Measurements from ENCODE around the gene EXOC4.

DNA sequence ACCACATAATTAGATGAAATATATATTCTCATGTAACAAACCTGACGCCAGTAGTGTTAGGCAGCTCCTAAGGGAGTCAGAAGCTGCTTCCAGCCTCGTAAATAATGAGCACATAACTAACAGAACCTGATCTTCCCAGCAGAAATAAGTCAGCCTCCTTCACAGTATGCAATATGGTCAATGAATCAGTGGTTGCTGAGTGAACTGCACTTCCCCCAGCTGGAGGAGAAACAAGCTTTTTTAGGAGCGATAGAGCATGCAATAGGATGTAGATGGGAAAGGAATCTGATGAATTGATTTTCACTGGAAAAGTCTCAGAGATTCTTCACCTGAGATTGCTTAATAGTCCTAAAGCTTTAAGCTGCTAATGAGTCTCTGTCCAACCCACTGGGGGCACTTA is 537.1 kb downstream of the EXOC4 start:
- no peak for TF ChIP-seq EZH2 (conservative IDR thresholded peaks at IDR 0.05; ENCODE audit: low read depth, low read length)
- TF ChIP-seq POLR2A (IDR thresholded peaks at IDR 0.05; ENCODE audit: insufficient read depth in 1 of 2, low read depth in 2 of 2, low read length in 2 of 2), result no peak
- TF ChIP-seq ZNF367 (CRISPR knock-in tag; IDR thresholded peaks at IDR 0.05; ENCODE audit: borderline replicate concordance), result no peak
- TF ChIP-seq CREB1 (IDR thresholded peaks at IDR 0.05), result no peak
- TF ChIP-seq CREB1 (CRISPR knock-in tag; IDR thresholded peaks at IDR 0.05), result no peak
- TF ChIP-seq, protein P1, sequence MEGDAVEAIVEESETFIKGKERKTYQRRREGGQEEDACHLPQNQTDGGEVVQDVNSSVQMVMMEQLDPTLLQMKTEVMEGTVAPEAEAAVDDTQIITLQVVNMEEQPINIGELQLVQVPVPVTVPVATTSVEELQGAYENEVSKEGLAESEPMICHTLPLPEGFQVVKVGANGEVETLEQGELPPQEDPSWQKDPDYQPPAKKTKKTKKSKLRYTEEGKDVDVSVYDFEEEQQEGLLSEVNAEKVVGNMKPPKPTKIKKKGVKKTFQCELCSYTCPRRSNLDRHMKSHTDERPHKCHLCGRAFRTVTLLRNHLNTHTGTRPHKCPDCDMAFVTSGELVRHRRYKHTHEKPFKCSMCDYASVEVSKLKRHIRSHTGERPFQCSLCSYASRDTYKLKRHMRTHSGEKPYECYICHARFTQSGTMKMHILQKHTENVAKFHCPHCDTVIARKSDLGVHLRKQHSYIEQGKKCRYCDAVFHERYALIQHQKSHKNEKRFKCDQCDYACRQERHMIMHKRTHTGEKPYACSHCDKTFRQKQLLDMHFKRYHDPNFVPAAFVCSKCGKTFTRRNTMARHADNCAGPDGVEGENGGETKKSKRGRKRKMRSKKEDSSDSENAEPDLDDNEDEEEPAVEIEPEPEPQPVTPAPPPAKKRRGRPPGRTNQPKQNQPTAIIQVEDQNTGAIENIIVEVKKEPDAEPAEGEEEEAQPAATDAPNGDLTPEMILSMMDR (CRISPR knock-in tag; IDR thresholded peaks at IDR 0.05), result no peak
- TF ChIP-seq XBP1 (CRISPR knock-in tag; IDR thresholded peaks at IDR 0.05), result no peak
- TF ChIP-seq, protein P2, sequence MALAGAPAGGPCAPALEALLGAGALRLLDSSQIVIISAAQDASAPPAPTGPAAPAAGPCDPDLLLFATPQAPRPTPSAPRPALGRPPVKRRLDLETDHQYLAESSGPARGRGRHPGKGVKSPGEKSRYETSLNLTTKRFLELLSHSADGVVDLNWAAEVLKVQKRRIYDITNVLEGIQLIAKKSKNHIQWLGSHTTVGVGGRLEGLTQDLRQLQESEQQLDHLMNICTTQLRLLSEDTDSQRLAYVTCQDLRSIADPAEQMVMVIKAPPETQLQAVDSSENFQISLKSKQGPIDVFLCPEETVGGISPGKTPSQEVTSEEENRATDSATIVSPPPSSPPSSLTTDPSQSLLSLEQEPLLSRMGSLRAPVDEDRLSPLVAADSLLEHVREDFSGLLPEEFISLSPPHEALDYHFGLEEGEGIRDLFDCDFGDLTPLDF (CRISPR knock-in tag; IDR thresholded peaks at IDR 0.05), result no peak
- TF ChIP-seq MXI1 (IDR thresholded peaks at IDR 0.05; ENCODE audit: borderline replicate concordance, low read depth, low read length), result no peak
- no peak for TF ChIP-seq ZMYM3 (CRISPR knock-in tag; IDR thresholded peaks at IDR 0.05)

All from HepG2 (cell line).